GM13976 (cell line): ENCODE results near the gene RHOA.
A peak's percentile ranks its signal among the peaks of the same experiment; 100 is the strongest.
"Not testable (repeated sequence)": the region's sequence is repeated elsewhere in the genome, so short reads cannot be mapped to it uniquely, and the experiment has no call there.

ENCODE experiments used
- DNase-seq: peaks from one replicate; pipeline ENCODE4 v3.0.0; 2012; ENCODE audit warnings: low spot score
- CTCF ChIP-seq: IDR thresholded peaks from 2 replicates; pipeline ENCODE4 v1.5.1; 2012; ENCODE audit warnings: borderline replicate concordance, mild to moderate bottlenecking; ENCODE audit not compliant: insufficient read depth; ENCODE audit errors: extremely low read depth, missing control alignments, control extremely low read depth
- in situ Hi-C: fragments of 300-500 bp; cut with MboI; formaldehyde crosslinking; loops from one replicate; pipeline ENCODE4 v1.12.0; 2022; ENCODE audit warnings: low sequenced_read_pairs, mixed read lengths, inconsistent platforms; ENCODE audit not compliant: unreplicated experiment

The RHOA gene

GRCh38 chr3:49349348-49350114 is 62.2 kb downstream of the RHOA start:
- DNase-seq: no peak
- TF ChIP-seq CTCF: no peak
- in situ Hi-C loops: no loop called here

GRCh38 chr3:49348361-49348760 is 63.4 kb downstream of the RHOA start:
- DNase-seq, in situ Hi-C loops: not testable (repeated sequence)

- in situ Hi-C loops: no loop called here
- DNase-seq: no peak
- no peak for TF ChIP-seq CTCF
Observed at GRCh38 chr3:49346797-49347251, 65.0 kb downstream of the RHOA start.

GRCh38 chr3:49343163-49343562 is 68.6 kb downstream of the RHOA start:
- in situ Hi-C loops: no loop called here
- DNase-seq: no peak
- TF ChIP-seq CTCF: no peak

GRCh38 chr3:49341996-49342395 is 69.8 kb downstream of the RHOA start:
- no peak for DNase-seq
- TF ChIP-seq CTCF: no peak
- in situ Hi-C loops: no loop called here

GRCh38 chr3:49339941-49340800 is 71.6 kb downstream of the RHOA start, which contains the start of gene USP4:
TSS of gene USP4 (minus strand) at chr3:49340053. CDS start at chr3:49340024, 29 bp downstream.
- peak; percentile 95 for DNase-seq
- TF ChIP-seq CTCF: peak; percentile 70
- in situ Hi-C loops: no loop called here

- DNase-seq: no peak
- TF ChIP-seq CTCF: no peak
- in situ Hi-C loops: no loop called here
Observed at GRCh38 chr3:49339581-49339940, 72.2 kb downstream of the RHOA start.
